Left forelimb (tissue), 1 donor: ENCODE results near the gene JPT1.
"Not testable (repeated sequence)": the region's sequence is repeated elsewhere in the genome, so short reads cannot be mapped to it uniquely, and the experiment has no call there.

Experiments used
- DNase-seq: peaks from one replicate; pipeline ENCODE4 v3.0.0-alpha.2; 2018; ENCODE audit warnings: low spot score

The JPT1 gene, protein sequence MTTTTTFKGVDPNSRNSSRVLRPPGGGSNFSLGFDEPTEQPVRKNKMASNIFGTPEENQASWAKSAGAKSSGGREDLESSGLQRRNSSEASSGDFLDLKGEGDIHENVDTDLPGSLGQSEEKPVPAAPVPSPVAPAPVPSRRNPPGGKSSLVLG

DNA sequence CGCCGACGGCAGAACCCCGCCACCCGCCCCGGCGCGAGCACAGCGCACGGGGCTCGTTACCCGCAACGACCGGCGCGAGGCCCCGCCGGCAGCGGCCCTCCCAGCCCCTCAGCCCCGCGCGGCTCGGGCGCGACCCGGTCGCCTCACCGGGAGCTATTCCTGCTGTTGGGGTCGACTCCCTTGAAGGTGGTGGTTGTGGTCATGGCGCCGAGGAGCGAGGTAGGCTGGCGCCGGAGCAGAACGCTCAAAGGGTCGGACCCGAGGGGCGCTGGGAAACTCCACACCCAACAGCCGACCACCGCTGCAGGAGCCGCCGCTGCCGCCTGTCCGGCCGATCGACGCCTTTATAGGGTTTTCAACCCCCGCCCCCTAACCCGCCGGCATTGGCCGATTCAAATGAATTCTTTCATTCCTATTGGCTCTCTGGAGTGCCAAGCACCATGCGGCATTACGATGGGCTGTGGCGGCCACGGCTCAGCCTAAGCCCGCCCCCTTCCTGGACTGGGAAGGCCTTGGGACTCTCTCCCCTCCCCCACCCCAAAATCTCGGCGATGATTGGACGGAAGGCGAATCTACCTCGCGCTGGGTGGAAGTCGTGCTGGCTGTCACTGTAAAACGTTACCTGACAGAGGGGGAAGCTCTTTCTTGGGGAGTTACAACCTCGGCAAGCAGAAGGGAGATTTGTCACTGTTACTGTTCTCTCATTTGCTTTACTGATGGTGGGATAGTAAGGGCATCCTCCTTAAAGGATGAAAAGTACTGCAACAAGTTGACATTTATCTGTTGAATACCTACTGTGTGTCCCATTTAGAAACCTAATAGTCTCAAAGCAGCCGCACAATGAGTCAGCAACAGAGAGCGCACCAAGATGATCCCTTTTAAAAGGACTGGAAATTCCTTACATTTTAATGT, at the start of gene JPT1:
Gene JPT1, minus strand, starts transcription at position 318 of the 912 bp plus-strand sequence. Its CDS starts 115 bp downstream, at position 203.
- DNase-seq, result peak; percentile 97

DNA sequence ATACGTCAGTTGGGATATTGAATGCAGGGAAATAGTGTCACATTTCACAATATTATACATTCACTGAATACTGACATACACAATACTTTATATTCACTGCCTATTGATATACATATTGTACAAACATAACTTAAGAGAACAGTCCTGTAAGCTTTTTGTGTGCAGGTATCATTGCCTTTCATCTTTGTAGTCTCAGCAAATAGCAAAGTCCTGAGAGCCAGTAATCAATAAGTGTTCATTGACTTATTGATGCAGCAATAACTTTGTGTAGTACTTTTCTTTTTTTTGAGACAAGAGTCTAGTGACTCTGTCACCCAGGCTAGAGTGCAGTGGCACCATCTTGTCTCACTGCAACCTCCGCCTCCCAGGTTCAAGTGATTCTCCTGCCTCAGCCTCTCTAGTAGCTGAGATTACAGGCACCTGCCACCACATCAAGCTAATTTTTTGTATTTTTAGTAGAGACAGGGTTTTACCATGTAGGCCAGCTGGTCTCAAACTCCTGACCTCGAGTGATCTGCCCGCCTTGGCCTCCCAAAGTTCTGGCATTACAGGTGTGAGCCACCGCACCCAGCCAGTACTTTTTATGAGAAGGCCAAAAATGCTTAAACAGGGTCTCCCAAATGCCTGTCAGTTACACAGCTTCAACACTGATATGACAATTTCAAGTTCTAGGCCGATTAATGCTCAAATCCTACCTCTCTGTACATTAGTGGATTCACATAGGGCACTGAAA, 45.7 kb upstream of the JPT1 start:
- DNase-seq, result no peak

DNA sequence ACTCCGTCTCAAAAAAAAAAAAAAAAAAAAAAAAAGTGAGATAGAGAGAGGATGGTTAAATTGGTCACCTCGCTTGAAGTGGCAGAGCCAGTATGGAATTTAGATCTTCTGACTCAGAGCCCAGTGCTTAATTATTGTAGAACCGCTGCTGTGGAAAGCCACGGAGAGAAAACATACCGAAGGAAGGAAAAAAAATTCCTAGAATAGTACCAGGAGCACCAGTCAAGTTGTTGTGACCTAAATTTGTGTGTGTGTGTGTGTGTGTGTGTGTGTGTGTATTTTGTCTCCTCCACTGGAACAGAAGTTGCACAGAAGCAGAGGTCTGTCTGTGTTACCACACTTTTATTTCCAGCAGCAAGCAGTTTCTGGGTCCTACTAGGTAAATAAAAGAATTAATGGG, 40.6 kb upstream of the JPT1 start:
- DNase-seq, result no peak

DNA sequence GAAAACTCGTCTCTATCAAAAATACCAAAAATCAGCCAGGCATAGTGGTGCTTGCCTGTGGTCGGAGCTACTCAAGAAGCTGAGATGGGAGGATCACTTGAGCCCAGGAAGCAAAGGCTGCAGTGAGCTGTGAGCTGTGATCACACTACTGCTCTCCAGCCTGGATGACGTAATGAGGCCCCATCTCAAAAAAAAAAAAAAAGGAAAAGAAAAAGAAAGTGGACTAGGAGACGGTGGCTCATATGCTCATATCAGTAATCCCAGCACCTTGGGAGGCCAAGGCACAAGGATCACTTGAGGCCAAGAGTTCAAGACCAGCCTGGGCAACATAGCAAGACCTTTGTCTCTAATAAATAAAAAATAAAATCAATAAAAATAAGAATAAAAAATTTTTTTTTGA, 37.3 kb upstream of the JPT1 start:
- DNase-seq, result no peak

DNA sequence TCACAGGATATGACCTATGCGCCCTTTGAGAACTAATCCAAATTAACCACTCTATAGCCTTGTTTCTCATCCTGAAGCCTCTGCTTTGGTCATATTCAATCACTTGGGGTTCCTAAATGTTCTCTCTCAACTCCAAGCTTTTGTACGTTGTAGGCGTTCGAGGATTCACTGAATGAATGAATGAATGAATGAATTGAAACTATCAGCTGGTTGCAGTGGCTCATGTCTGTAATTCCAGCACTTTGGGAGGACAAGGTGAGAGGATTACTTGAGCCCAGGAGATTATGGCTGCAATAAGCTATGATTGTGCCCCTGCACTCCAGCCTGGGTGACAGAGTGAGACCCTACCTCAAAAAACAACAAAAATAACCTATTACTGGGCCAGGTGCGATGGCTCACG, 34.3 kb upstream of the JPT1 start:
- DNase-seq, result no peak

DNA sequence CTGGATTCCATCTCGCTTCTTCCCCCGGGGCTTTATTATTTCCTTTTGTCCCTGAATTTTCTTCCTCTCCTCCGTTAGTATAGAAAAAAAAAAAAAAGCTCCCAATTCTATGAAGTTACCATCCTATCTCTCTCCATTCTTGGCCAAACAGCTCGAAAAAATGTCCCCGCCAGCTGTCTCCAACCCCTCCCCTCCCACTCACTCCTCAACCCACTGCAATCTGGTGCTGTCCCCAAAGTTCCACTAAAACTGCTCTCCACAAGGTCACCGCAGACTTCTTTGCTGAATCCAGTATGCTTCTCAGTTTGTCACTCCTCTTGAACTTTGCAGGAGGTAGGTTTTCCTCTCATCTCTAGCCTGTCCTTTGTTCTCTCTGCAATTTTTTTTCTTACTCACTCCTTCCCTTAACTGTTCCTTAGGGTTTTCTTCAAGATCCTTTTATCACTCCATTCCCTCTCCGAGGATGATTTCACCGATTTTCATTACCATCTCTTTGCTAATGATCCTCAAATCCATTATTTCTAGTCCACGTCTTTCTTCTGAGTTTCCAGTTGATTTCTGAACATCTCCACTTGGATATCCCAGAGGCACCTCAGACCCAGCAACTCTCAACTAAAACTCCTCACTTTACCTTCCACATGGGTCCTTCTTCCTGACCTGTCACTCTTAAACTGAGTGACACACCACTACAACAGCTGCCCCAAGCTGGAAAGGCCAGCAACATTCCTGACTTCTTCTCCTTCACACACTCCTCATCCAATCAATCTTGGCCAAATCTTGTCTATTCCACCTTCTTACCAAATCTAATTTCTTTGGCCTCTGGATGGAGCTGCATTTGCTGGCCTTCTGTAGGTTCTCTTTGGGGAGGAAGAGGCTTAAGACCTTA, 29.9 kb upstream of the JPT1 start:
- DNase-seq, result no peak

DNA sequence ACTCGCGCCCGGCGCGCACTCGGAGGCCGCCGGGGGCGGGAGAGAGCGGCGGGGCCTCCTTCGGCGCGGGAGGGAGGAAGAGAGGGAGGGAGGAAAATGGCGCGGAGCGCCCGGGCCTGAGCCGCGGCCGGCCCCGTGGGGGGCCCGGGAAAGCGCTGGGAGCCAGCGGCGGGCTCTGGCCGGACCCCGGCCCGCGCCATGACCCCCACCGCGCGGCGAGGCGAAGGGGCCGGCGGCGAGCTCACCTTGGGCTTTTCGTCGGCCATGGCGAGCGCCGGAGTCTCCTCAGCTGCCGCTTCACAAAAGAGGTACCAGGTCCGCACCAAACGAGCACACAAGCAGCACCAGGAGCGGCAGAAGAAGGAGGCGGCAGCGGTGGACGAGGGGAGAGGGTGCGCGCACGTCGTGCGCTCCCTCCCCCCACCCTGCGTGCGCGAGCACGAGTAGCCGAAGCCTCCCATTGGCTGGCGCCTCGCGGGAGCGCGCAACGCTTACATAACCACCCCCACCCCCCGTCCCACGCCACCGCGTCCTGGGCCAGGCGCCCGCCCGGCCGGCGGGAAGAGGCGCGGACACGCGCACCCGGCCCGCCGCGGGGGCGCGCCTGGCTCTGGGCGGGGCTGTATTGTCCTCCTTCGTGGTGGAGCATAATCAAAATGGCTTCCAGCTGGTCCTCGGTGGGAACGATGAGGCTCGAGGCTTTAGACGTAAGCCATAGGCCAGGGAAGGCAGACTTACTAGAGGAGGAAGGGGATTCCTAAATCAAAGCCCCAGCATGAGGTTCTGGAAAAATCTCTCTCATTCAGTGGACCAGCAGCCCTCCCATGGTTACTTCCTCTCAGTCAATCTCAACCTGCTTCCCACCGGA, 28.5 kb upstream of the JPT1 start, which contains the start of gene SUMO2:
Gene SUMO2, minus strand, starts transcription at position 391 of the 868 bp plus-strand sequence. Its CDS starts 125 bp downstream, at position 266.
- peak; percentile 98 for DNase-seq

DNA sequence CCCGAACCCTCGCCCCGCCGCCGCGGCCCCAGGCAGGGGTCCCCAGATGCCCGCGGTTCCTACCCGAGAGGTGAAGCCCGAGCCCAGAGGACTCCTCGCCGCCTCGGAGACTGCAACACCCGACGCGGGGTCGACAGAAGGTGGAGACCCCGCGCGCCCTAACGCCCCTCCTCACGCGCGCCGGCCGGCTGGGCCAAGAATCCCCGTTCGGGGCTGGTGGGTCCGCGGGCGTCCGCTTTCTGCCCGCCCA, 27.9 kb upstream of the JPT1 start:
- no peak for DNase-seq

DNA sequence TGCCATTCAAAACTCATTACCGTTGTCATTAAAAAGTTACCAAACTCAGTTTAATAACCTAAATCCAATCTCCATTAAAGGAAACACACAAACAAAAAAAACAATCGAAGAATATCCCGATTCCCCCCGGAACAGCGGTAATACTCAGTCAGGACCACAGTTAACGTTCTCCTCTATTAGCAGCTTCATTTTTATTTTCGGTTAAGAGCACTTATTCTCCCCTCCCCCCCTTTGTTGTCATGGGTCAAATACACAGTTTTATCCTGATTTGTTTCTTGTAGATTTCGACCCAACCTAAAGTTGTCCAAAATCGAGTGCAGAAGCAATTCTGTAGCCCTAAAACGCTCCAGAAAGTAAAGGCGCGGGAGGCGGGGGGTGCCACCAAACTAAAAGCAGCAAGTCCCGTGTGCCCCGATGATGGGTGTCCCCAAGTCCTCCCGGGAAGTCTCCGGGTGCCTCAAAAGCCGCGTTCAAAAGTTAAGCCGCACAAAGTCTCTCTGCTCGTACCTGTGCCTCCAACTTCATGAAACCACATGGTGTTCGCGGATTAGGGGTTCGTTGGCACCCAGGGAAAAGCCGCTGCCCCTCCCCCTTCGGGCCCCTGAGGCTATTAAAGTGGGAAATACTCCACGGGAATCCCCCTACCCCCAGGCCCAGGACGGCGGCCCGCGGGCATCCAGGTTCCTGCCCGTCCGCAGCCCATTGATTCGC, 27.5 kb upstream of the JPT1 start:
- DNase-seq, result no peak

DNA sequence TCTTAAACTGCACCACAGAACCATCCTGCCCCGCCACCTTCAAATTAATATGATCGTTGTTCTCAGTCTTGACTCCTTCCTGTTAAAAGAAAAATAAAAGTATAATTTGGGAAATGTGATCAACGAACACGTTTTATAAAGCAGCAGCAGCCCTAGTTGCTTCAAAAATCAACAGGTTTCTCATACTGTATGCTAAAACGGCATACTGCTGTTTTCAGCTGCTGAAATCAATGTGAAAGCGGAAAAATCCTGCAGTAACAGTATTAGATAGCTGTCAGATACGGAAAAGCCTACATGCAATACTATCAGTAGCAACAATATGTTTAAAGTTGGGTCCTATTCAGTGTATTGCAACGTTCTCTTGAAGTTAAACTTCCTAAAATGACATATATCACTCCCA, 26.8 kb upstream of the JPT1 start:
- no peak for DNase-seq

DNA sequence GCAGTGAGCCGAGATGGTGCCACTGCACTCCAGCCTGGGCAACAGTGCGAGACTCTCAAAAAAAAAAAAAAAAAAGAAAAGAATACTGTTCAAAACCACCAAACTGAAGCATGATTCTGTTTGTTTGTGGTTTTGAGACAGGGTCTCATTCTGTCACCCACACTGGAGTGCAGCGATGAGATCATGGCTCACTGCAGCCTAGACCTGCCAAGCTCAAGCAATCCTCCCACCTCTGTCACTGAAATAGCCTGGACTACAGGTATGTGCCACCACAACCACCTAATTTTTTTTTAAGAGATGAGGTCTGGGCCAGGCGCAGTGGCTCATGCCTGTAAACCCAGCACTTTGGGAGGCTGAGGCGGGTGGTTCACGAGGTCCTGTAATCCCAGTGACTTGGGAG, 24.1 kb upstream of the JPT1 start:
- DNase-seq, result no peak

DNA sequence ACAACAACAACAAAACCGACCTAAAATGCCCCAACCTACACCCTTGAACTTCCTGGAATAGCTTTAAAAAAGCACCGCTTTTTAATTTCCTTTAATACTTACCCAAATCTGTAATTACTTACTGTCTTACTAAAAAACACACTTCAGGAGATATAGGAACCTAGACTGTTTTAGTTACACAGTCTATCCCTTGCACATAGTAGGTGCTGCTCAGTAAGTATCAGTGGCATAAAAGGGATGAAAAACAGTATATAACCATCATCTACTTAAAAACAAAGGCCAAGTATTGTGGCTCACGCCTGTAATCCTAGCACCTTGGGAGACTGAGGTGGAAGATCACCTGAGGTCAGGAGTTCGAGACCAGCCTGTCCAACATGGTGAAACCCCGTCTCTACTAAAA, 22.3 kb upstream of the JPT1 start:
- DNase-seq, result no peak

DNA sequence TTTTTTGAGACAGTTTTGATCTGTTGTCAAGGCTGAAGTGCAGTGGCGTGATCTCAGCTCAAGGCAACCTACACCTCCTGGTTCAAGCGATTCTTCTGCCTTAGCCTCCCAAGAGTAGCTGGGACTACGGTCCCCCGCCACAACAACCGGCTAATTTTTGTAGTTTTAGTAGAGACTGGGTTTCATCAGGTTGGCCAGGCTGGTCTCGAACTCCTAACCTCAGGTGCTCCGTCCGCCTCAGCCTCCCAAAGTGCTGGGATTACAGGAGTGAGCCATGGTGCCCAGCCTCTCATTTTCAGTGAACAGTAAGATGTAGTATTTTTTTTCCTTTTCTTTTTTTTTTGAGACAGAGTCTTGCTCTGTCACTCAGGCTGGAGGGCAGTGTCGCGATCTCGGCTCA, 20.7 kb upstream of the JPT1 start:
- DNase-seq, result no peak

DNA sequence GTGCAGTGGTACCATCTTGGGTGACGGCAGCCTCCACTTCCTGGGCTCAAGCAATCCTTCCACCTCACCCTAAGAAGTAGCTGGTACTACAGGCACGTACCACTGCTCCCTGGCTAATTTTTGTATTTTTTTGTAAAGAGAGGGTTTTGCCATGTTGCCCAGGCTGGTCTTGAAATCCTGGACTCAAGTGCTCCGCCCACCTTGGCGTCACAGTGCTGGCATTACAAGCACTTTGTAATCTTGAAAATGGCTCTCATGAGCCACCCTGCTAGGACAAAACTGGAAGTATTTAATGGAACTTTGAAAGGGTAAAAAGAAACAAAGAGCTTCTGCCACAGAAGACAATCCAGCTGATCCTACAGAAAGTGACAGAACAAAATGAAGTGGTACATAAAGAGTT, 19.2 kb upstream of the JPT1 start:
- DNase-seq, result no peak

DNA sequence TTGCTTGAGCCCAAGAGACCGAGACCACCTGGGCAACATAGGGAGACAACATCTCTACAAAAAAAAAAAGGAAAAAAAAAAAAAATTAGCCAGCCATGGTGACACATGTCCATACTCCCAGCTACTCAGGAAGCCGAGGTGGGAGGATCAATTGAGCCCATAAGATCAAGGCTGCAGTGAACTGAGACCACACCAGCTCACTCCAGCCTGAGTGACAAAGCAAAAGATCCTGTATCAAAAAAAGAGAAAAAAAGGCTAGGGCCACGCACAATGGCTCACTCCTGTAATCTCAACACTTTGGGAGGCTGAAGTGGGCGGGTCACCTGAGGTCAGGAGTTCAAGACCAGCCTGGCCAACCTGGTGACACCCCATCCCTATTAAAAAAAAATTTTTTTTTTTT, 14.7 kb upstream of the JPT1 start:
- DNase-seq, result no peak

DNA sequence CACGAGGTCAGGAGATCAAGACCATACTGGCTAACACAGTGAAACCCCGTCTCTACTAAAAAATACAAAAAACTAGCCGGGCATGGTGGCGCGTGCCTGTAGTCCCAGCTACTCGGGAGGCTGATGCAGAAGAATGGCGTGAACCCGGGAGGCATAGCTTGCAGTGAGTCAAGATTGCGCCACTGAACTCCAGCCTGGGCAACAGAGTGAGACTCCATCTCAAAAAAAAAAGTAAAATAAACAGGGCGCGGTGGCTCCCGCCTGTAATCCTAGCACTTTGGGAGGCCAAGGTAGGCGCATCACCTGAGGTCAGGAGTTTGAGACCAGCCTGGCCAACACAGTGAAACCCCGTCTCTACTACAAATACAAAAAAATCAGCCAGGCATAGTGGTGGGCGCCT, 10.3 kb upstream of the JPT1 start:
- DNase-seq, result not testable (repeated sequence)

DNA sequence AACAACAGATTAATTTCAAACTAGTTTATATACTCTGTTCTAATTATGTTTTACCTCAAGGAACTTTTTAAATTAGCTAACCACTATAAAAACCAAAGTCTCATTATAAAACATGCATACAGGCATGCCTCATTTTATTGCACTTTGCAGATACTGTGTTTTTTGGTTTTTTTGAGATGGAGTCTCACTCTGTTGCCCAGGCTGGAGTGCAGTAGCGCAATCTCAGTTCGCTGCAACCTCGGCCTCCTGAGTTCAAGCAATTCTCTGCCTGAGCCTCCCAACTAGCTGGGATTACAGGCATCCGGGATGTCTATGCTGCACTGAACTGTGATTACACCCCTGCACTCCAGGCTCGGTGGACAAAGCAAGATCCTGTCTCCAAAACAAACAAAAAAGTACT, 8.8 kb upstream of the JPT1 start:
- no peak for DNase-seq

DNA sequence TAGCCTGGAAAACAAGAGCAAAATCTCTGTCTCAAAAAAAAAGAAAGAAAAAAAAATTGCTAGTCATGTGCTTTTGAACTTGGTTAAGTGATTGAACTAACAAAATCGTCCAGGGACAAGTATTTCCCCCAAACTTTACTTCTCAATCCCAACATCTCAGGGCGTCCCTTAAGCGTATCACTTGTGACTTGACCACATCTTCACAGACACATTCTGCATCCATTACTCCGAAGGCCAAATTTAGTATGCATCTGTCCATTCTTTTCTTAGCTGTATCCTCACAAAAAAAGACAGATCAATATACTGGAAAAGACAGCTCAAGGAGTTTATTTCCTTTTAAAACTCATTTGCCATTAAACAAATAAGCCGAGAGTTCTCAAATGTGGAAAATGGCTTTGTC, 5.9 kb upstream of the JPT1 start:
- no peak for DNase-seq

DNA sequence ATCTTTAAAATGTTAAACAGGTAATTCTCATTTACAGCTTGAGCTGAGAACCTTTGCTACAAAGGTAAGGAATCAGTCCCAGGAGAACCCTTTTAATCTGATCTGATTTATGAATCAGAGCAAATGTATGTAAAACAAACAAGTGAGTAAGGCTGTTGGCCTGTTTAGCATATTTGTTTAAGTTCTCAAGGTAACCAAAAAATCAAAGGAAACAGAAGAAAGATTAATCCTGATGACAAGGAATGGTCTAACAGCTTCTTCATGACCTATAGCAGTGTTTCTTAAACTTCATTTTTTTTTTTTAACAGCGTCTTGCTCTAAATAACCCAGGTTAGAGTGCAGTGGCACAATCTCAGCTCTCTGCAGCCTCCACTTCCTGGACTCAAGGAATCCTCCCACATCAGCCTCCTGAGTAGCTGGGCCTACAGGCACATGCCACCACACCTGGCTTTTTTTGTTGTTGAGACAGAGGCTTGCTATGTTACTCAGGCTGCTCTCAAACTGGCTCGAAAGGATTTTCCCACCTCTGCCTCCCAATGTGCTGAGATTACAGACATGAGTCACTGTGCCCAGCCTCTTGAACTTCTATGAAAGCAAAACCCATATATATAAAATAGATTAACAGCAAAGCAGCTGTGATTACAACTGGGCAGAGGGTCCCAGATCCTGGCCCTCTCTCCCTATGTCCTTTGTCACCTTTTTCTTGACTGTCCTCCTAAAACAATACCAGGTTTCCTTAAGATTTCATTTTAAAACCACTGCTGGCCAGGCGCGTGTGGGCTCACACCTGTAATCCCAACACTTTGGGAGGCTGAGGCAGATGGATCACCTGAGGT, 5.1 kb upstream of the JPT1 start:
- no peak for DNase-seq

DNA sequence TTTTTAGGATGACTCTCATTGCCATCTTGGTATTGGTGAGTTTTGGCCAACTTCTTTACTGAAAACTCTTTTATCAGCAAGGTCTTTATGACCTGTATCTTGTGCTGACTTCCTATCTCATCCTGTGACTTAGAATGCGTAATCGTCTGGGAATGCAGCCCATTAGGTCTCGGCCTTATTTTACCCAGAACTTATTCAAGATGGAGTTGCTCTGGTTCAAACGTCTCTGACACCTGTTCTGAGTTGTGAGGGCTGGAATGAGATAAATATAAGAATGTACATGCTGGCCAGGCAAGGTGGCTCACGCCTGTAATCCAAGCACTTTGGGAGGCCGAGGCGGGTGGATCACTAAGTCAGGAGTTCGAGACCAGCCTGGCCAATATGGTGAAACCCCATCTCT, 4.2 kb upstream of the JPT1 start:
- not testable (repeated sequence) for DNase-seq
